ENCODE data around the gene CLC. TPM values are rescaled to one million over a fixed set of nuclear protein-coding genes. Genes with fewer than 3 reads are reported as not detected.

CLC gene
- total and polyA plus RNA-seq, 2 of the 8 experiments (the other 6 are each of a cell fraction or from before 2014, with no cell fraction given): 6.4 to 12.4 TPM

GRCh38 chr19:39752795-39753194, 15.0 kb upstream of the CLC start:
- ChIA-PET CTCF (ENCODE audit: partially characterized antibody) (interaction anchor here (0.8 to 2.8 kb wide), 4 partner anchors 12 to 75 kb away, joined by 3 to 10 read pairs (median 4); no protein-coding TSS in a partner anchor), POLR2A (ENCODE audit: partially characterized antibody) (no interaction called here)
- no peak overlapping the region for H3K56ac ChIP-seq (replicated peaks; ENCODE audit: insufficient read length, low read depth, low read length)
- H3K23ac ChIP-seq (ENCODE audit: insufficient read length): no peak overlapping the region
- no peaks in the 10 kb centered on the region for H4K20me1 ChIP-seq (replicated peaks in 1 of 2; ENCODE audit: control insufficient read depth in 1 of 2, insufficient read depth in 2 of 2, low read length in 2 of 2)
- H2BK15ac ChIP-seq (ENCODE audit: low read length): no peak overlapping the region
- no peak overlapping the region for H2AFZ ChIP-seq (ENCODE audit: low read length)
- H2BK20ac ChIP-seq (ENCODE audit: low read length): no peak overlapping the region
- no peak overlapping the region for H3K9ac ChIP-seq (replicated peaks in 1 of 4; ENCODE audit: extremely low read depth in 1 of 4, low read depth in 3 of 4, low read length in 3 of 4)
- H3K4me3 ChIP-seq (ENCODE audit: extremely low read depth in 1 of 4, insufficient read depth in 2 of 4, low read depth in 3 of 4, low read length in 4 of 4): no peak overlapping the region
- no peak overlapping the region for H3K14ac ChIP-seq (ENCODE audit: insufficient read length)
- H3K4me2 ChIP-seq (ENCODE audit: insufficient read depth in 1 of 2, low read depth in 2 of 2, low read length in 2 of 2): no peak overlapping the region
- H2BK12ac ChIP-seq (ENCODE audit: low read depth, low read length): no peak overlapping the region
- no peak overlapping the region for H3K18ac ChIP-seq (ENCODE audit: extremely low read depth, low read length)
- H3K4ac ChIP-seq (replicated peaks; ENCODE audit: insufficient read length, low read depth, low read length): no peak overlapping the region
- H3K27me3 ChIP-seq (replicated peaks in 1 of 4; ENCODE audit: control insufficient read depth in 3 of 4, extremely low read depth in 1 of 4, insufficient read depth in 3 of 4, low read length in 3 of 4): no peaks in the 10 kb centered on the region
- H3K79me1 ChIP-seq (ENCODE audit: low read depth, low read length): no peaks in the 10 kb centered on the region
- H3K23me2 ChIP-seq (ENCODE audit: low read depth, low read length): no peaks in the 10 kb centered on the region
- no peaks in the 10 kb centered on the region for H3K9me3 ChIP-seq (ENCODE audit: insufficient read depth in 2 of 2, low read depth in 1 of 2, low read length in 1 of 2)
- H4K91ac ChIP-seq (replicated peaks; ENCODE audit: insufficient read length, low read length): no peak overlapping the region
- DNase-seq (ENCODE audit: low read depth in 1 of 2, low spot score in 2 of 2) (no peak), FAIRE-seq (no peak)
- no peak overlapping the region for H2BK5ac ChIP-seq (ENCODE audit: low read depth, low read length)
- TF ChIP-seq EP300 (IDR thresholded peaks at IDR 0.05; ENCODE audit: borderline replicate concordance in 1 of 2, low read depth in 2 of 2, low read length in 2 of 2) (no peak), TAF1 (IDR thresholded peaks at IDR 0.05; ENCODE audit: low read depth, low read length) (no peak), TCF12 (IDR thresholded peaks at IDR 0.05; ENCODE audit: low read depth, low read length) (no peak), SIRT6 (IDR thresholded peaks at IDR 0.05; ENCODE audit: low read length) (no peak), PHF8 (conservative IDR thresholded peaks at IDR 0.05; ENCODE audit: low read depth, low read length) (no peak), SAP30 (IDR thresholded peaks at IDR 0.05; ENCODE audit: insufficient read depth, insufficient replicate concordance, low read length) (no peak), BRCA1 (IDR thresholded peaks at IDR 0.05; ENCODE audit: low read depth, low read length) (no peak), SIX5 (IDR thresholded peaks at IDR 0.05; ENCODE audit: low read depth, low read length) (no peak), RAD21 (IDR thresholded peaks at IDR 0.05 in 1 of 2, conservative IDR thresholded peaks at IDR 0.05 in 1 of 2; ENCODE audit: low read depth in 2 of 2, low read length in 2 of 2) (no peak), JUN (IDR thresholded peaks at IDR 0.05; ENCODE audit: low read depth, low read length) (no peak), BCL11A (IDR thresholded peaks at IDR 0.05; ENCODE audit: low read depth in 2 of 2, low read length in 2 of 2) (no peak)
- no peaks in the 10 kb centered on the region for H3K79me2 ChIP-seq (ENCODE audit: control insufficient read depth in 1 of 2, insufficient read depth in 2 of 2, low read length in 2 of 2)
- no peak overlapping the region for H4K5ac ChIP-seq (ENCODE audit: insufficient read length, low read depth, low read length)
- H3K4me1 ChIP-seq (replicated peaks in 1 of 4; ENCODE audit: control insufficient read depth in 3 of 4, insufficient read depth in 4 of 4, low read length in 3 of 4): no peaks in the 10 kb centered on the region
- H3K27ac ChIP-seq (ENCODE audit: low read depth, low read length): no peak overlapping the region
- no peak overlapping the region for H4K8ac ChIP-seq (ENCODE audit: extremely low read depth, insufficient read depth, low read length)
- H2AK5ac ChIP-seq (ENCODE audit: low read depth, low read length): no peak overlapping the region
- no peak overlapping the region for H2BK120ac ChIP-seq (replicated peaks; ENCODE audit: low read depth, low read length)
- H3K36me3 ChIP-seq (ENCODE audit: control insufficient read depth in 2 of 4, insufficient read depth in 4 of 4, low read length in 3 of 4): no peaks in the 10 kb centered on the region
